OCI-LY3 (cell line): Measurements from ENCODE around the gene NOC2L.

Experiments used
- CTCF ChIP-seq: fragments of 200-600, 300-600 bp; sonication (generic); IDR thresholded peaks from 2 replicates; pipeline ENCODE4 v1.5.1; 2014; ENCODE audit warnings: antibody characterized with exemption, low read length, low read depth
- EZH2phosphoT487 ChIP-seq: fragments of 200-600 bp; shearing (Covaris generic); IDR thresholded peaks from 2 replicates; pipeline ENCODE4 v1.6.1; 2018; ENCODE audit warnings: antibody characterized with exemption, mixed run types, low read depth

DNA sequence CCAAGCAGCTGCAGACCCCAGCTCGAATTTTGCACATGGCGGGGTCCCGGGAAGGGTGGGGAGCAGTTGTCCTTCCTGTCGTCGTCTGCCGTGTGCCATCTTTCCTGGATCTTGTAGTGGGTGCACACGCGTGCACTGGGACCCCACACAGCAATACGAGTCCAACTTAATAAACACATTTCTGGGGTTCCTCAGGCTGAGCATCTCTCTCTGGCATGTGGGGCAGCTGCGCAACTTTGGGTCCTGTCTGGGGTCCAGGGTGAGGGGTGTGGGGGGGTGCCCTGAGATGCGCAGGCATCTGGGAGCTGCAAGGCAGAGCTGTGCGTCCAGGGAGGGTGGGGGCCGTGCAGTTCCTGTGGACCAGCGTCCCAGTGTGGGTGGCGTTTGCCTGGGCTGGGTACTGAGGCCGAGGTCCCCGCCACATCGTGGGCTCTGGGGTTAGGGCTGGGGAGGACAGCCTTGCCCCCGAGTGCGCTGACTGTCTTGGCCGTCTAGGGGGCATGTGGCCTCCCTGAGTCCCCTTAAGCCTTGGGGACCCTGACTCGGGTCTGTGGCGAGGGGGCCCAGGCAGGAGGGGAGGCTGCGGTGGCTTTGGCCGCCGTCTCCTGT, 6.6 kb upstream of the NOC2L start:
- no peak for TF ChIP-seq CTCF
- TF ChIP-seq EZH2phosphoT487, result no peak
